Measurements from ENCODE around the gene SLC24A3.
A peak's percentile ranks its signal among the peaks of the same experiment; 100 is the strongest.

SLC24A3 gene

GRCh38 chr20:19236371-19237055 is 24.1 kb downstream of the SLC24A3 start:
- DNase-seq (ENCODE audit: low read depth in 2 of 2) = no peak
- TF ChIP-seq CTCF (IDR thresholded peaks at IDR 0.05; ENCODE audit: low read depth, low read length) = no peak
- no peak overlapping the region for H3K4me3 ChIP-seq (replicated peaks in 1 of 2; ENCODE audit: low read depth in 2 of 2, low read length in 2 of 2)

GRCh38 chr20:19241440-19241839 is 29.0 kb downstream of the SLC24A3 start:
- no peak overlapping the region for H3K4me3 ChIP-seq (replicated peaks in 1 of 2; ENCODE audit: low read depth in 2 of 2, low read length in 2 of 2)
- DNase-seq (ENCODE audit: low read depth in 2 of 2) = peak in 1 of 2 donors; percentile 41
- TF ChIP-seq CTCF (IDR thresholded peaks at IDR 0.05; ENCODE audit: low read depth, low read length) = no peak

GRCh38 chr20:19244291-19244690 is 31.8 kb downstream of the SLC24A3 start:
- no peak for TF ChIP-seq CTCF (IDR thresholded peaks at IDR 0.05; ENCODE audit: low read depth, low read length)
- DNase-seq (ENCODE audit: low read depth in 2 of 2) = no peak

GRCh38 chr20:19249106-19249879 is 36.9 kb downstream of the SLC24A3 start:
- no peak for TF ChIP-seq CTCF (IDR thresholded peaks at IDR 0.05; ENCODE audit: low read depth, low read length)
- H3K4me3 ChIP-seq (replicated peaks in 1 of 2; ENCODE audit: low read depth in 2 of 2, low read length in 2 of 2) = no peak overlapping the region
- peak; percentile 37 to 78 for DNase-seq (ENCODE audit: low read depth in 2 of 2)

More at GRCh38 chr20:19244291-19244690, 31.8 kb downstream of the SLC24A3 start:
- H3K4me3 ChIP-seq (replicated peaks in 1 of 2; ENCODE audit: low read depth in 2 of 2, low read length in 2 of 2) = no peak overlapping the region

GRCh38 chr20:19250346-19250745 is 37.9 kb downstream of the SLC24A3 start:
- H3K4me3 ChIP-seq (replicated peaks in 1 of 2; ENCODE audit: low read depth in 2 of 2, low read length in 2 of 2) = no peak overlapping the region
- DNase-seq (ENCODE audit: low read depth in 2 of 2) = no peak
- no peak for TF ChIP-seq CTCF (IDR thresholded peaks at IDR 0.05; ENCODE audit: low read depth, low read length)

- DNase-seq (ENCODE audit: low read depth in 2 of 2) = no peak
- TF ChIP-seq CTCF (IDR thresholded peaks at IDR 0.05; ENCODE audit: low read depth, low read length) = no peak
- no peak overlapping the region for H3K4me3 ChIP-seq (replicated peaks in 1 of 2; ENCODE audit: low read depth in 2 of 2, low read length in 2 of 2)
These were observed 39.1 kb downstream of the SLC24A3 start for GRCh38 chr20:19251506-19251905.

Data from cardiac fibroblast (primary cell).